OCI-LY3 (cell line): Measurements from ENCODE around the gene RAD51B.

Experiments
- EZH2phosphoT487 ChIP-seq: fragments of 200-600 bp; shearing (Covaris generic); IDR thresholded peaks from 2 replicates; pipeline ENCODE4 v1.6.1; 2018; ENCODE audit warnings: antibody characterized with exemption, mixed run types, low read depth
- TF ChIP-seq, protein P1 (sequence below): fragments of 200-600, 300-600 bp; sonication (generic); IDR thresholded peaks from 2 replicates; pipeline ENCODE4 v1.5.1; 2014; ENCODE audit warnings: antibody characterized with exemption, low read length, low read depth

GRCh38 chr14:67831113-67831512, 11.5 kb downstream of the RAD51B start:
- TF ChIP-seq, protein P1, sequence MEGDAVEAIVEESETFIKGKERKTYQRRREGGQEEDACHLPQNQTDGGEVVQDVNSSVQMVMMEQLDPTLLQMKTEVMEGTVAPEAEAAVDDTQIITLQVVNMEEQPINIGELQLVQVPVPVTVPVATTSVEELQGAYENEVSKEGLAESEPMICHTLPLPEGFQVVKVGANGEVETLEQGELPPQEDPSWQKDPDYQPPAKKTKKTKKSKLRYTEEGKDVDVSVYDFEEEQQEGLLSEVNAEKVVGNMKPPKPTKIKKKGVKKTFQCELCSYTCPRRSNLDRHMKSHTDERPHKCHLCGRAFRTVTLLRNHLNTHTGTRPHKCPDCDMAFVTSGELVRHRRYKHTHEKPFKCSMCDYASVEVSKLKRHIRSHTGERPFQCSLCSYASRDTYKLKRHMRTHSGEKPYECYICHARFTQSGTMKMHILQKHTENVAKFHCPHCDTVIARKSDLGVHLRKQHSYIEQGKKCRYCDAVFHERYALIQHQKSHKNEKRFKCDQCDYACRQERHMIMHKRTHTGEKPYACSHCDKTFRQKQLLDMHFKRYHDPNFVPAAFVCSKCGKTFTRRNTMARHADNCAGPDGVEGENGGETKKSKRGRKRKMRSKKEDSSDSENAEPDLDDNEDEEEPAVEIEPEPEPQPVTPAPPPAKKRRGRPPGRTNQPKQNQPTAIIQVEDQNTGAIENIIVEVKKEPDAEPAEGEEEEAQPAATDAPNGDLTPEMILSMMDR = no peak
- no peak for TF ChIP-seq EZH2phosphoT487
